Measurements from ENCODE around the gene CASK.

GRCh38 chrX:41472231-41472815 lies 451.0 kb downstream of the CASK start:
- TF ChIP-seq, protein P1, sequence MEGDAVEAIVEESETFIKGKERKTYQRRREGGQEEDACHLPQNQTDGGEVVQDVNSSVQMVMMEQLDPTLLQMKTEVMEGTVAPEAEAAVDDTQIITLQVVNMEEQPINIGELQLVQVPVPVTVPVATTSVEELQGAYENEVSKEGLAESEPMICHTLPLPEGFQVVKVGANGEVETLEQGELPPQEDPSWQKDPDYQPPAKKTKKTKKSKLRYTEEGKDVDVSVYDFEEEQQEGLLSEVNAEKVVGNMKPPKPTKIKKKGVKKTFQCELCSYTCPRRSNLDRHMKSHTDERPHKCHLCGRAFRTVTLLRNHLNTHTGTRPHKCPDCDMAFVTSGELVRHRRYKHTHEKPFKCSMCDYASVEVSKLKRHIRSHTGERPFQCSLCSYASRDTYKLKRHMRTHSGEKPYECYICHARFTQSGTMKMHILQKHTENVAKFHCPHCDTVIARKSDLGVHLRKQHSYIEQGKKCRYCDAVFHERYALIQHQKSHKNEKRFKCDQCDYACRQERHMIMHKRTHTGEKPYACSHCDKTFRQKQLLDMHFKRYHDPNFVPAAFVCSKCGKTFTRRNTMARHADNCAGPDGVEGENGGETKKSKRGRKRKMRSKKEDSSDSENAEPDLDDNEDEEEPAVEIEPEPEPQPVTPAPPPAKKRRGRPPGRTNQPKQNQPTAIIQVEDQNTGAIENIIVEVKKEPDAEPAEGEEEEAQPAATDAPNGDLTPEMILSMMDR (conservative IDR thresholded peaks at IDR 0.05 in 1 of 2, IDR thresholded peaks at IDR 0.05 in 1 of 2; ENCODE audit: low read depth in 1 of 2, low read length in 2 of 2), result no peak
- TF ChIP-seq EZH2 (IDR thresholded peaks at IDR 0.05; ENCODE audit: low read length, missing control alignments), result no peak

Measured in fibroblast of lung (primary cell).